Coronary artery (tissue), 2 donors: Measurements from ENCODE around the gene HBS1L.

Experiments
- DNase-seq: peaks from one replicate; pipeline ENCODE4 v3.0.0-alpha.2; 2017; ENCODE audit warnings: low spot score
- H3K27ac ChIP-seq, 2 donors: fragments of 200-600 bp; sonication (generic); one replicate each; pipeline ENCODE4 v1.5.1; 2016 to 2019
- H3K4me3 ChIP-seq: fragments of 200-600 bp; sonication (generic); 2 replicates; pipeline ENCODE4 v1.5.1; 2016; ENCODE audit warnings: mild to moderate bottlenecking, moderate library complexity
- TF ChIP-seq, protein P1 (sequence below): fragments of 200-600 bp; sonication (generic); IDR thresholded peaks from one replicate; pipeline ENCODE4 v1.5.1; 2019; ENCODE audit warnings: antibody characterized with exemption

The HBS1L gene

DNA sequence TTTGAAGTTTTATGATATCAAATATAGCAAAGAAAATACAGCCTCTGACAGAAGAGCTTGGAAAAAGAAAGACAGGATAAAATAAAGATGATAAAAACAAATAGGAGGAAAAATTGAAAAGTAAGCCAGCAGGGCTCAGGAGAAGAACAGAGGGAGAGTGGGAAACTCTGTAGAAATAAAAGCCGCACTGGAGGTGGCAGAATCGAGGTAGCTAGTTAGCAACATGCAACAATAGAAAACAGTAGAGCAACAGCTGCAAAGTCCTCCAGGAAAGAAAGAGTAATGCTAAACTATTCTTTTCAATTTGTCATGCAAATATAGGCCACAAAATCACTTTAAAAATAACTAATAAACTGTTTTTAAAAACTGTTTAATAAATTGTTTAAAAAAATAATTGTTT lies 28.8 kb downstream of the HBS1L start:
- TF ChIP-seq, protein P1, sequence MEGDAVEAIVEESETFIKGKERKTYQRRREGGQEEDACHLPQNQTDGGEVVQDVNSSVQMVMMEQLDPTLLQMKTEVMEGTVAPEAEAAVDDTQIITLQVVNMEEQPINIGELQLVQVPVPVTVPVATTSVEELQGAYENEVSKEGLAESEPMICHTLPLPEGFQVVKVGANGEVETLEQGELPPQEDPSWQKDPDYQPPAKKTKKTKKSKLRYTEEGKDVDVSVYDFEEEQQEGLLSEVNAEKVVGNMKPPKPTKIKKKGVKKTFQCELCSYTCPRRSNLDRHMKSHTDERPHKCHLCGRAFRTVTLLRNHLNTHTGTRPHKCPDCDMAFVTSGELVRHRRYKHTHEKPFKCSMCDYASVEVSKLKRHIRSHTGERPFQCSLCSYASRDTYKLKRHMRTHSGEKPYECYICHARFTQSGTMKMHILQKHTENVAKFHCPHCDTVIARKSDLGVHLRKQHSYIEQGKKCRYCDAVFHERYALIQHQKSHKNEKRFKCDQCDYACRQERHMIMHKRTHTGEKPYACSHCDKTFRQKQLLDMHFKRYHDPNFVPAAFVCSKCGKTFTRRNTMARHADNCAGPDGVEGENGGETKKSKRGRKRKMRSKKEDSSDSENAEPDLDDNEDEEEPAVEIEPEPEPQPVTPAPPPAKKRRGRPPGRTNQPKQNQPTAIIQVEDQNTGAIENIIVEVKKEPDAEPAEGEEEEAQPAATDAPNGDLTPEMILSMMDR, result no peak
- no peak for DNase-seq
- no peak overlapping the region for H3K27ac ChIP-seq
- no peak overlapping the region for H3K4me3 ChIP-seq

DNA sequence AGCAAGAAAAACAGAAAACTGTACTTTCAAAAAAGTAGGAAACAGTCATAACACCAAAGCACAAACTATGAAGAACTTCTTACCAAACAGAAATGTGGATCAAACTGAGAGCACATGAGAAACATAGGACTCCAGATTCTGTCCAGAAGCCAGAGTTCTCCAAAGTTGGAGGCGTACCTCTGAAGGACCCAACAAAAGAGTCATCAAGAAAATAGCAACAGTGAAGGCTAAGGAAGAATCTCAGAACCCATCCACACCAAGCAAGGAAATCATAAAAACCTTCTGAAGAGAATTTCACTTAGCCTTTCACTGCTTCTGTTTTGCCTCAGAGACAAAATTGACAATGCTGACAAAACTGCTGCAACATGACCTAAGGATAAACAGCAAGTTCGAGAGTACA lies 29.4 kb downstream of the HBS1L start:
- no peak for DNase-seq
- Histone ChIP-seq H3K4me3 (no peak overlapping the region), H3K27ac (no peak overlapping the region)
- TF ChIP-seq, protein P1, result no peak

DNA sequence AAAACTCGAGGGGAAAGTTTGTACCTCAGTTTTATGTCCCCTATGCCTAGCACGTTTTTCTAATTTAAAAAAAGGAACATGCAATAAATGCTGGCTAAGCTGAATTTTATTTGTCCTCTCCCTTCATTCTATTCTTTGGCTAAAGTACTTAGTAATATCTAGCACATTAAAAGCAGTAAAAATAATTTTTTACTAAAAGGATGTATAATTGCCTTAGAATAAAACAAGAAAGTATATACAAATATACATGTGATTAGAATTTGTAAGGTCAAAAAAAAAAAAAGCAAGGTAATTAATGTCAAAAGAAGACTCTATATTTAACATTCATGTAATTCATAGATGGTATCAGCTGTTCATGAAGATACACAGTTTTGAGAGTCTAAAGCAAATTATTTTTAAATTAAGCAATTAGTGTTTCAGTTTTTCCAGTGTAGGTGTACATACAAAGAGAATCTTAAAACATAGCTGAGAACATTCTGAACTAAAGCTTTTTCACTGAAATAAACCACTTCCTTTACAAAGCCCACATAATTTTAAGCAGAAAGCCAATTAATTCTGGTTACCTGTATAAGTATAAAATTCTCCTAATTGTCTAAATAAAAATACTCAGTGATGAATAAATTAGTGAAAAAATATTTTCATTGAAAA lies 32.4 kb downstream of the HBS1L start:
- Histone ChIP-seq H3K4me3 (no peak overlapping the region), H3K27ac (no peak overlapping the region)
- TF ChIP-seq, protein P1, result no peak
- no peak for DNase-seq

- Histone ChIP-seq H3K27ac (no peak overlapping the region), H3K4me3 (no peak overlapping the region)
- TF ChIP-seq, protein P1, result no peak
- no peak for DNase-seq
Observed at GRCh38 chr6:135021310-135022049, 33.1 kb downstream of the HBS1L start.

DNA sequence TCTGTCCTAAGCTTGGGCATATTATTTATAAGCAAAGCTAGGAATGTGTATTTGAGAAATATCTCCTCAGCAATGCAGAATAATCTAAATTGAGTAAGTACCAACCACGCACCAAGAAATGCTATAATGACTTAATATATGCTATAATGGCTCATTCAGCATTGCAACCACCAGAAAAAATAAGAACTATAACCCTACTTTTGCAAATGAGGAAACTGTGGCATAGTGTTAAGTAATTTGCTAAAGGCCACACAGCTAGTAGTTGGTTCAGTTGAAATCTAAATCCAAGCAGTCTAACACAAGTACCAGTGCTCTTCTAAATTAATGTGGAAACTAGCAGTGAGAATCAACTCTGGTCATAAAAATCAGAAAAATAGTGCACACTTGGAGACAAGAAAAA lies 35.7 kb downstream of the HBS1L start:
- TF ChIP-seq, protein P1, result no peak
- no peak for DNase-seq
- Histone ChIP-seq H3K27ac (no peak overlapping the region), H3K4me3 (no peak overlapping the region)

- no peak overlapping the region for H3K4me3 ChIP-seq
- TF ChIP-seq, protein P1, result no peak
- H3K27ac ChIP-seq, result no peak overlapping the region
- no peak for DNase-seq
Observed at GRCh38 chr6:135018052-135018451, 36.6 kb downstream of the HBS1L start.

DNA sequence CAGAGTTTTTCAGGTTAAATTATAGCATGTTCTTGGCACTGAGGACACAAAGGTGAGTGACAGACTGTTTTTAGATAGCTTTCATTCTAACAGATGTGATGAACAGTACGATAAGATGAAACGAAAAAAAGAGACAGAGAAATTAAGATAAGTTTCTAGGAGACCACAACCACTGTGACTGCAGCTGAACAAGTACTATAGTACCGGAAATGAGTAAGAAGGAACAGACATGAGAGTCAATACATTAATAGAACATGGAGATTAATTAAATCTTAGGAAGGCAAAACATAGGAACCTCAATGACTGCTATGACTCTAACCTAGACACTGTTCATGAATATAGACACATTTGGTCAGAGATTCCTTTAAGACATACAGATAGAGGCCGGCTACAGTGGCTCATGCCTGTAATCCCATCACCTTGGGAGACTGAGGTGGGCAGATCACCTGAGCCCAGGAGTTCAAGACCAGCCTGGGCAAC lies 40.2 kb downstream of the HBS1L start:
- TF ChIP-seq, protein P1, result no peak
- no peak overlapping the region for H3K27ac ChIP-seq
- no peak overlapping the region for H3K4me3 ChIP-seq
- DNase-seq, result no peak
